Subcutaneous adipose tissue (tissue), 4 donors: ENCODE results near the gene SSBP3. TPM values are rescaled to one million over a fixed set of nuclear protein-coding genes. Genes with fewer than 3 reads are reported as not detected.

Source experiments
- CTCF ChIP-seq: fragments of 450-650 bp; IDR thresholded peaks from one replicate; pipeline ENCODE4 v1.5.1; 2016; ENCODE audit warnings: low read depth, mild to moderate bottlenecking, control low read depth, antibody characterized with exemption, moderate library complexity
- total RNA-seq, 4 donors: library from RNA; depleted of rRNA; stranded (reverse); fragments of >200 nt; gene quantifications; one replicate each; pipeline ENCODE4 v1.1.0, GENCODE V29; 2016

Gene SSBP3
- total RNA-seq, 4 donors from 2014 or later: 19.7 to 28.1 (median 25.1) TPM

- no peak for TF ChIP-seq CTCF
These were observed 57.5 kb downstream of the SSBP3 start for GRCh38 chr1:54348700-54349021.

- TF ChIP-seq CTCF: no peak
These were observed 58.1 kb downstream of the SSBP3 start for GRCh38 chr1:54347955-54348699.

DNA sequence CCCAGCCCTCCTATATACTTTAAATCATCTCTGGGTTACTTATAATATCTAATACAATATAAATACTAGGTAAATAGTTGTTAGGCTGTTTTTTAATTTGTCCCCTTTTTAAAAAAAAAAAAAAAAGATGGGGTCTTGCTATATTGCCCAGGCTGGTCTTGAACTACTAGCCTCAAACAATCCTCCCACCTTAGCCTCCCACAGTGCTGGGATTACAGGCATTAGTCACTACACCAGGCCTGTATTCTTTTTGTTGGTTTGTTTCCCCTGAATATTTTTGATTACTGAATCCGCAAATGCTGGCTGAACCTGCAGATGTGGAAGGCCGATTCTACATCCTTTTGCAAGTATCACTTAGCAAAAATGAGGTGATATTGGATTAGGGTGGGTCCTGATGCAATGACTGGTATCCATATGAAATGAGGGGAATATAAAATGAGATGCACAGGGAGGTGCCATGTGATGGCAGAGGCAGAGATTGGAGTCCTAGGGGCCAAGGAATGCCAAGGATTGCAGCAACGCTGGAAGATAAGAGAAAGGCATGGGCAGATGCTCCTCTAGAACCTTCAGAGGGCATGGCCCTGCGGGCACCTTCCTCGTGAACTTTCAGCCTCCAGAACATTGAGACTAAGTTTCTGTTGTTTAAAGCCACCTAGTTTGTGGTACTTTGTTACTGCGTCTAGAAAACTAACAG lies 58.8 kb downstream of the SSBP3 start:
- TF ChIP-seq CTCF: no peak

GRCh38 chr1:54345116-54345515 lies 61.1 kb downstream of the SSBP3 start:
- TF ChIP-seq CTCF: no peak

DNA sequence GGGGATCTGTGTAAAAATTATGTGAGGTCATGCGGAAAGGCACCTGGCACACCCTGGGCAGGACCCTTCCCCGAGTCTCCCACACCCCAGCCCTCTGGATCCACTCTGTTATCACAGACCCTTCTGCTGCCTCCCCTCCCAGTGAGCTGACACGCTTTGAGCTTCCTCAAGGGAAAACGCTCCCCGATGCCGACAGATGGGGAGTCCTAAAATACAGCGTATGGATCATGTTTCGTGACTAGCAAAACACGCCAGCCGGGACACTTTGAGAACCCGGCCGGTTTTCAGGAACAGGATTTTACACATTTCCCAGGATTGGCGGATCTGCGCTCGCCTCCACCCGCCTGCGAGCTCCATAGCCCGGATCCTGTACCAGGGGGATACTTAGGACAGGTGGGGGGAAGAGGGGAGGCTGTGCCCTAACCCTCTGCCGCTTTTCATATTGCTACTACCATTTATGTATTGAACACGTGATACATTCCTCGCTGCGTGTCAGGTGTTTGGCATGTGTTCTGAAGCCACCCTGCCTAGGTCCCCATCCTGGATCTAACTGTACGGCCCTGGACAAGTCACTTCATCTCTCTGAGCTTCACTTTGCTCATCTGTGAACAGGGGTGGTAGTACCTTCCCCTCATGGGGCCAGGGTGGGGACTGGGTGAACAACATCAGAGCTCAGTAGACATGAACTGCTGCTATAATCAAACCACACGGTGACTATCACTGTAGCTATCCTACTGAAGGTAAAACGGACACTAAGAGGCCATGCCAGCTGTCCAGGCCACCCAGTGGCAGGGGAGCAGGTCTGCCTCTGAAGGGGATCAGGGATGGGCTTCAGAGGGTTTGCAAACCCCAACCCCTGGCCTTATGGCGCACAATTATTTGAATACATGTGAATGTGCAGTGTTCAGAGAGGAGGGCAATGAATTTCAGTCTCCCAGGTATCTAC lies 63.2 kb downstream of the SSBP3 start:
- no peak for TF ChIP-seq CTCF

DNA sequence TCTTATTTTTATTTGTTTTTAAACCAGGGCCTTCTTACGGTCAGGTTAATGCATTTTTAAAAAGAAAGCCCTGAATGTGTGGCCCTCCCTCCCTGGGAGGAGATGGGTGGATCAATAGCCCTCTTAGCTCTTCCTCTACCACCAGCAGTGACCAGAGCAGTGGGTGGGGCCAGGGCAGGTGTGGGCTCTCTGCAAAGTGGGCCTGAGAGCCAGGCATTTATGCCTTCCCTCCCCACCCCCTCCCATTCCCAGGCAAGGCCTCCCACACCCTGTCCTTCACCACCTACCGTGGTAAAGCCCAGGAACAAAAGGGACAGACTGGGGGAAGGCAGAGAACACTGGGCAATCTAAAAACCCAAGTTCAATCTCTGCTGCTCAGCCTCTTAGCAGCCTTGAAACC lies 63.9 kb downstream of the SSBP3 start:
- no peak for TF ChIP-seq CTCF

GRCh38 chr1:54341763-54342162 lies 64.4 kb downstream of the SSBP3 start:
- no peak for TF ChIP-seq CTCF
